ENCODE data around the gene DTNB.
"Not testable (repeated sequence)": the region's sequence is repeated elsewhere in the genome, so short reads cannot be mapped to it uniquely, and the experiment has no call there.

DTNB gene

GRCh38 chr2:25587361-25587760 is 86.0 kb downstream of the DTNB start:
- peak; percentile 49 for DNase-seq (ENCODE audit: low spot score)

GRCh38 chr2:25586726-25587144 is 86.6 kb downstream of the DTNB start:
- peak; percentile 88 for DNase-seq (ENCODE audit: low spot score)

GRCh38 chr2:25585189-25585588 is 88.2 kb downstream of the DTNB start:
- no peak for DNase-seq (ENCODE audit: low spot score)

GRCh38 chr2:25582077-25582830 is 91.1 kb downstream of the DTNB start:
- DNase-seq (ENCODE audit: low spot score), result no peak

- DNase-seq (ENCODE audit: low spot score), result no peak
These were observed 96.8 kb downstream of the DTNB start for GRCh38 chr2:25576596-25576995.

GRCh38 chr2:25572638-25573037 is 100.7 kb downstream of the DTNB start:
- no peak for DNase-seq (ENCODE audit: low spot score)

GRCh38 chr2:25570161-25570845 is 103.1 kb downstream of the DTNB start:
- DNase-seq (ENCODE audit: low spot score), result no peak

GRCh38 chr2:25567406-25567805 is 106.0 kb downstream of the DTNB start:
- DNase-seq (ENCODE audit: low spot score), result peak; percentile 25

GRCh38 chr2:25566694-25567093 is 106.7 kb downstream of the DTNB start:
- peak; percentile 10 for DNase-seq (ENCODE audit: low spot score)

GRCh38 chr2:25566094-25566493 is 107.3 kb downstream of the DTNB start:
- no peak for DNase-seq (ENCODE audit: low spot score)

- no peak for DNase-seq (ENCODE audit: low spot score)
These were observed 112.1 kb downstream of the DTNB start for GRCh38 chr2:25561136-25561850.

GRCh38 chr2:25559148-25559547 is 114.2 kb downstream of the DTNB start:
- no peak for DNase-seq (ENCODE audit: low spot score)

GRCh38 chr2:25558262-25558661 is 115.1 kb downstream of the DTNB start:
- DNase-seq (ENCODE audit: low spot score), result peak; percentile 88

GRCh38 chr2:25557179-25558036 is 116.0 kb downstream of the DTNB start:
- DNase-seq (ENCODE audit: low spot score), result no peak

GRCh38 chr2:25552318-25552717 is 121.1 kb downstream of the DTNB start:
- no peak for DNase-seq (ENCODE audit: low spot score)

- no peak for DNase-seq (ENCODE audit: low spot score)
These were observed 122.1 kb downstream of the DTNB start for GRCh38 chr2:25551316-25551715.

GRCh38 chr2:25549571-25549970 is 123.8 kb downstream of the DTNB start:
- DNase-seq (ENCODE audit: low spot score), result not testable (repeated sequence)

- DNase-seq (ENCODE audit: low spot score), result no peak
These were observed 124.8 kb downstream of the DTNB start for GRCh38 chr2:25548601-25549000.

GRCh38 chr2:25546852-25547251 is 126.5 kb downstream of the DTNB start:
- no peak for DNase-seq (ENCODE audit: low spot score)

GRCh38 chr2:25545899-25546298 is 127.5 kb downstream of the DTNB start:
- no peak for DNase-seq (ENCODE audit: low spot score)

GRCh38 chr2:25544445-25544844 is 128.9 kb downstream of the DTNB start:
- no peak for DNase-seq (ENCODE audit: low spot score)

GRCh38 chr2:25543939-25544338 is 129.4 kb downstream of the DTNB start:
- DNase-seq (ENCODE audit: low spot score), result no peak
